ENCODE results near the gene DMAC1. TPM values are rescaled to one million over a fixed set of nuclear protein-coding genes. Genes with fewer than 3 reads are reported as not detected.

Gene DMAC1
- total RNA-seq, 1 donor from 2014 or later: 15.8 TPM

- no peak overlapping the region for H3K27ac Mint-ChIP-seq
- no peak for DNase-seq (ENCODE audit: low spot score)
- H3K4me3 Mint-ChIP-seq: no peak overlapping the region
- Histone ChIP-seq H3K79me2 (ENCODE audit: low read depth) (no peaks in the 10 kb centered on the region), H3K4me2 (no peak overlapping the region), H3K27me3 (no peaks in the 10 kb centered on the region), H3K4me1 (no peaks in the 10 kb centered on the region), H2AFZ (replicated peaks) (no peak overlapping the region), H3F3A (ENCODE audit: low read depth) (no peaks in the 10 kb centered on the region), H3K9ac (no peak overlapping the region), H4K20me1 (ENCODE audit: low read depth) (no peaks in the 10 kb centered on the region), H3K36me3 (no peaks in the 10 kb centered on the region), H3K9me3 (ENCODE audit: low read depth) (no peaks in the 10 kb centered on the region), H3K27ac (no peak overlapping the region), H3K4me3 (no peak overlapping the region)
- TF ChIP-seq EZH2phosphoT487 (IDR thresholded peaks at IDR 0.05): no peak
- peaks cover 13% of the 10 kb centered on the region for H3K36me3 Mint-ChIP-seq
- no peaks in the 10 kb centered on the region for H3K9me3 Mint-ChIP-seq
- H3K4me1 Mint-ChIP-seq: no peaks in the 10 kb centered on the region
- no peaks in the 10 kb centered on the region for H3K27me3 Mint-ChIP-seq (ENCODE audit: insufficient read depth, low read depth)
Measured at GRCh38 chr9:7791394-7791793, 8.2 kb downstream of the DMAC1 start.

GRCh38 chr9:7790819-7791182, 8.8 kb downstream of the DMAC1 start:
- H3K9me3 Mint-ChIP-seq: no peaks in the 10 kb centered on the region
- H3K36me3 ChIP-seq: no peaks in the 10 kb centered on the region
- TF ChIP-seq EZH2phosphoT487 (IDR thresholded peaks at IDR 0.05) (no peak), CTCF (IDR thresholded peaks at IDR 0.05) (no peak), EZH2 (IDR thresholded peaks at IDR 0.05) (no peak)
- H3K4me3 Mint-ChIP-seq: no peak overlapping the region
- H4K20me1 ChIP-seq (ENCODE audit: low read depth): no peaks in the 10 kb centered on the region
- H2AFZ ChIP-seq (replicated peaks): no peak overlapping the region
- H3K27me3 ChIP-seq: no peaks in the 10 kb centered on the region
- no peak overlapping the region for H3K4me3 ChIP-seq
- peaks cover 11% of the 10 kb centered on the region for H3K36me3 Mint-ChIP-seq
- H3K27ac ChIP-seq: no peak overlapping the region
- H3K9me3 ChIP-seq (ENCODE audit: low read depth): no peaks in the 10 kb centered on the region
- H3K27me3 Mint-ChIP-seq (ENCODE audit: insufficient read depth, low read depth): no peaks in the 10 kb centered on the region
- H3K27ac Mint-ChIP-seq: no peak overlapping the region
- no peak overlapping the region for H3K4me2 ChIP-seq
- H3K4me1 Mint-ChIP-seq: no peaks in the 10 kb centered on the region
- no peaks in the 10 kb centered on the region for H3K79me2 ChIP-seq (ENCODE audit: low read depth)
- H3K9ac ChIP-seq: no peak overlapping the region
- H3F3A ChIP-seq (ENCODE audit: low read depth): no peaks in the 10 kb centered on the region
- DNase-seq (ENCODE audit: low spot score): no peak
- no peaks in the 10 kb centered on the region for H3K4me1 ChIP-seq

GRCh38 chr9:7790022-7790818, 9.4 kb downstream of the DMAC1 start:
- no peaks in the 10 kb centered on the region for H3K36me3 ChIP-seq
- Mint-ChIP-seq H3K36me3 (peaks cover 9% of the 10 kb centered on the region), H3K27me3 (ENCODE audit: insufficient read depth, low read depth) (no peaks in the 10 kb centered on the region), H3K9me3 (no peaks in the 10 kb centered on the region), H3K4me1 (no peaks in the 10 kb centered on the region), H3K27ac (peak overlapping the region; percentile 33), H3K4me3 (no peak overlapping the region)
- H3F3A ChIP-seq (ENCODE audit: low read depth): no peaks in the 10 kb centered on the region
- H3K4me3 ChIP-seq: no peak overlapping the region
- H3K9me3 ChIP-seq (ENCODE audit: low read depth): no peaks in the 10 kb centered on the region
- H3K9ac ChIP-seq: no peak overlapping the region
- no peaks in the 10 kb centered on the region for H3K79me2 ChIP-seq (ENCODE audit: low read depth)
- DNase-seq (ENCODE audit: low spot score): no peak
- no peaks in the 10 kb centered on the region for H3K27me3 ChIP-seq
- no peak overlapping the region for H3K4me2 ChIP-seq
- no peak for TF ChIP-seq EZH2phosphoT487 (IDR thresholded peaks at IDR 0.05)
- TF ChIP-seq CTCF (IDR thresholded peaks at IDR 0.05): no peak
- no peak for TF ChIP-seq EZH2 (IDR thresholded peaks at IDR 0.05)
- H3K27ac ChIP-seq: no peak overlapping the region
- no peak overlapping the region for H2AFZ ChIP-seq (replicated peaks)
- H3K4me1 ChIP-seq: no peaks in the 10 kb centered on the region
- H4K20me1 ChIP-seq (ENCODE audit: low read depth): no peaks in the 10 kb centered on the region

GRCh38 chr9:7788772-7789171, 10.8 kb downstream of the DMAC1 start:
- Mint-ChIP-seq H3K36me3 (peaks cover 7% of the 10 kb centered on the region), H3K4me1 (peaks cover 3% of the 10 kb centered on the region), H3K27me3 (ENCODE audit: insufficient read depth, low read depth) (no peaks in the 10 kb centered on the region), H3K9me3 (no peaks in the 10 kb centered on the region), H3K27ac (no peak overlapping the region), H3K4me3 (no peak overlapping the region)
- H3K27ac ChIP-seq: no peak overlapping the region
- H3K36me3 ChIP-seq: no peaks in the 10 kb centered on the region
- no peak overlapping the region for H3K4me2 ChIP-seq
- no peak overlapping the region for H2AFZ ChIP-seq (replicated peaks)
- no peak overlapping the region for H3K9ac ChIP-seq
- TF ChIP-seq EZH2phosphoT487 (IDR thresholded peaks at IDR 0.05) (no peak), EZH2 (IDR thresholded peaks at IDR 0.05) (no peak)
- DNase-seq (ENCODE audit: low spot score): no peak
- H3K27me3 ChIP-seq: peaks cover 5% of the 10 kb centered on the region
- H3K4me1 ChIP-seq: no peaks in the 10 kb centered on the region
- H4K20me1 ChIP-seq (ENCODE audit: low read depth): no peaks in the 10 kb centered on the region
- no peaks in the 10 kb centered on the region for H3K79me2 ChIP-seq (ENCODE audit: low read depth)
- H3F3A ChIP-seq (ENCODE audit: low read depth): no peaks in the 10 kb centered on the region
- no peak overlapping the region for H3K4me3 ChIP-seq
- no peaks in the 10 kb centered on the region for H3K9me3 ChIP-seq (ENCODE audit: low read depth)
